Neural cell (in vitro differentiated cells): ENCODE results near the gene CCL15. TPM values are rescaled to one million over a fixed set of nuclear protein-coding genes. Genes with fewer than 3 reads are reported as not detected.
"Not testable (repeated sequence)": the region's sequence is repeated elsewhere in the genome, so short reads cannot be mapped to it uniquely, and the experiment has no call there.

ENCODE experiments used
- H2AFZ ChIP-seq: fragments of 200-600, 300-800 bp; sonication (generic), shearing (Covaris generic); 2 replicates; pipeline ENCODE4 v1.6.0; 2014; ENCODE audit warnings: low read depth, mild to moderate bottlenecking, antibody characterized with exemption, low read length, moderate library complexity
- H3F3A ChIP-seq: fragments of 200-600 bp; shearing (Covaris generic); 2 replicates; pipeline ENCODE4 v1.6.1; 2016; ENCODE audit warnings: mild to moderate bottlenecking, moderate library complexity, mixed read lengths, antibody characterized with exemption, low read length; ENCODE audit not compliant: insufficient read depth, poor library complexity, severe bottlenecking
- H3K27ac ChIP-seq: fragments of 200-600, 300-800 bp; sonication (generic), shearing (Covaris generic); 2 replicates; pipeline ENCODE4 v1.5.1; 2014; ENCODE audit warnings: mild to moderate bottlenecking, low read length, moderate library complexity
- H3K27me3 ChIP-seq: fragments of 300-800, 200-600 bp; sonication (generic), shearing (Covaris generic); 2 replicates; pipeline ENCODE4 v1.6.0; 2014; ENCODE audit warnings: mild to moderate bottlenecking, low read depth, low read length, moderate library complexity; ENCODE audit not compliant: insufficient read depth
- H3K36me3 ChIP-seq: fragments of 300-800, 200-600 bp; sonication (generic), shearing (Covaris generic); 2 replicates; pipeline ENCODE4 v1.5.1; 2014; ENCODE audit warnings: mild to moderate bottlenecking, antibody characterized with exemption, low read length, moderate library complexity; ENCODE audit not compliant: insufficient read depth
- H3K4me2 ChIP-seq: fragments of 300-800, 200-600 bp; sonication (generic), shearing (Covaris generic); 2 replicates; pipeline ENCODE4 v1.6.0; 2014; ENCODE audit warnings: mild to moderate bottlenecking, low read length
- H3K4me3 ChIP-seq: fragments of 300-800, 200-600 bp; sonication (generic), shearing (Covaris generic); 2 replicates; pipeline ENCODE4 v1.5.1; 2014; ENCODE audit warnings: mild to moderate bottlenecking, low read length, moderate library complexity
- H3K79me2 ChIP-seq: fragments of 200-600 bp; shearing (Covaris generic); replicated peaks from 2 replicates; pipeline ENCODE4 v1.6.0; 2014; ENCODE audit warnings: mild to moderate bottlenecking, low read length, moderate library complexity; ENCODE audit not compliant: insufficient read depth
- H3K9ac ChIP-seq: fragments of 300-800, 200-600 bp; sonication (generic), shearing (Covaris generic); 2 replicates; pipeline ENCODE4 v1.6.1; 2016; ENCODE audit warnings: mild to moderate bottlenecking, low read length, mixed read lengths
- H3K9me2 ChIP-seq: fragments of 200-600 bp; shearing (Covaris generic); 2 replicates; pipeline ENCODE4 v1.6.1; 2016; ENCODE audit warnings: mild to moderate bottlenecking, low read length, mixed read lengths; ENCODE audit not compliant: insufficient read depth
- H3K9me3 ChIP-seq: fragments of 200-600, 300-800 bp; sonication (generic), shearing (Covaris generic); 2 replicates; pipeline ENCODE4 v1.6.1; 2016; ENCODE audit warnings: mild to moderate bottlenecking, mixed run types, low read length, moderate library complexity, mixed read lengths
- H4K20me1 ChIP-seq: fragments of 200-600 bp; shearing (Covaris generic); 2 replicates; pipeline ENCODE4 v1.6.1; 2016; ENCODE audit warnings: mild to moderate bottlenecking, mixed run types; ENCODE audit not compliant: insufficient read depth
- EP300 ChIP-seq: fragments of 450-650 bp; conservative IDR thresholded peaks from 2 replicates; pipeline ENCODE4 v1.6.1; 2014; ENCODE audit warnings: antibody characterized with exemption, mild to moderate bottlenecking, moderate library complexity; ENCODE audit not compliant: poor library complexity, severe bottlenecking
- EZH2 ChIP-seq: fragments of 200-600, 300-800 bp; shearing (Covaris generic), sonication (generic); IDR thresholded peaks from 2 replicates; pipeline ENCODE4 v1.6.1; 2014; ENCODE audit warnings: antibody characterized with exemption, low read length, borderline replicate concordance, mild to moderate bottlenecking; ENCODE audit not compliant: insufficient read depth, poor library complexity, severe bottlenecking
- MXI1 ChIP-seq: fragments of 450-650 bp; conservative IDR thresholded peaks from 2 replicates; pipeline ENCODE4 v1.6.1; 2014; ENCODE audit warnings: antibody characterized with exemption, mild to moderate bottlenecking; ENCODE audit not compliant: poor library complexity, severe bottlenecking
- POLR2AphosphoS5 ChIP-seq: IDR thresholded peaks from 2 replicates; pipeline ENCODE4 v1.6.1; 2012
- RAD21 ChIP-seq: fragments of 450-650 bp; conservative IDR thresholded peaks from 2 replicates; pipeline ENCODE4 v1.6.1; 2014; ENCODE audit warnings: antibody characterized with exemption, mild to moderate bottlenecking, moderate library complexity
- SMC3 ChIP-seq: fragments of 450-650 bp; conservative IDR thresholded peaks from 2 replicates; pipeline ENCODE4 v1.6.1; 2014; ENCODE audit warnings: antibody characterized with exemption, mild to moderate bottlenecking, moderate library complexity; ENCODE audit not compliant: poor library complexity
- TAF1 ChIP-seq: IDR thresholded peaks from 2 replicates; pipeline ENCODE4 v1.6.1; 2012; ENCODE audit warnings: low read depth
- polyA plus RNA-seq: library from polyadenylated mRNA; depleted of rRNA; stranded (reverse); fragments of >200 nt; gene quantifications from 2 replicates; pipeline ENCODE4 v1.2.3, GENCODE V29; 2014
- TF ChIP-seq, protein P1 (sequence below): IDR thresholded peaks from 2 replicates; pipeline ENCODE4 v1.6.1; 2012; ENCODE audit warnings: borderline replicate concordance
- TF ChIP-seq, protein P2 (sequence below): fragments of 450-650 bp; IDR thresholded peaks from 2 replicates; pipeline ENCODE4 v1.5.1; 2014; ENCODE audit warnings: antibody characterized with exemption, mild to moderate bottlenecking, moderate library complexity; ENCODE audit not compliant: poor library complexity, severe bottlenecking

CCL15 gene
- polyA plus RNA-seq, 1 donor from 2014 or later = not detected

DNA sequence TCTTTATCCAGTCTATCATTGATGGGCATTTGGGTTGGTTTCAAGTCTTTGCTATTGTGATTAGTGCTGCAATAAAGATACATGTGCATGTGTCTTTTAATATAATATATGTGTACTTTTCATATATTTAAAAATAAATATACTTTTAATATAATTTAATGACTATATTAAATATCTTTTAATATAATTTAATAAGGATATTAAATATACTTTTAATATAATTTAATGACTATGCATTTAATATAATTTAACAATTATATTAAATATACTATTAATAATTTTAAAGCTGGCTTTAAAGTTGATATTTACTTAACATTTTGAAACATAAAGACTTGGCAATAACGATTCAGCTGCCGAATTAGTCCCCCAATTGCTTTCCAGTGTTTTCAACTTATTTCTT, 15.2 kb upstream of the CCL15 start:
- Histone ChIP-seq H3K27me3 (no peaks in the 10 kb centered on the region), H3K4me3 (no peak overlapping the region), H3K4me2 (no peak overlapping the region), H3K27ac (no peak overlapping the region), H3K9ac (no peak overlapping the region), H3K79me2 (no peaks in the 10 kb centered on the region), H2AFZ (no peak overlapping the region), H3F3A (no peaks in the 10 kb centered on the region), H3K36me3 (no peaks in the 10 kb centered on the region), H3K9me3 (no peaks in the 10 kb centered on the region), H4K20me1 (no peaks in the 10 kb centered on the region), H3K9me2 (no peaks in the 10 kb centered on the region)
- TF ChIP-seq TAF1 (no peak), MXI1 (no peak), RAD21 (no peak), SMC3 (no peak), EP300 (no peak), EZH2 (no peak), POLR2AphosphoS5 (no peak)
- TF ChIP-seq, protein P1, sequence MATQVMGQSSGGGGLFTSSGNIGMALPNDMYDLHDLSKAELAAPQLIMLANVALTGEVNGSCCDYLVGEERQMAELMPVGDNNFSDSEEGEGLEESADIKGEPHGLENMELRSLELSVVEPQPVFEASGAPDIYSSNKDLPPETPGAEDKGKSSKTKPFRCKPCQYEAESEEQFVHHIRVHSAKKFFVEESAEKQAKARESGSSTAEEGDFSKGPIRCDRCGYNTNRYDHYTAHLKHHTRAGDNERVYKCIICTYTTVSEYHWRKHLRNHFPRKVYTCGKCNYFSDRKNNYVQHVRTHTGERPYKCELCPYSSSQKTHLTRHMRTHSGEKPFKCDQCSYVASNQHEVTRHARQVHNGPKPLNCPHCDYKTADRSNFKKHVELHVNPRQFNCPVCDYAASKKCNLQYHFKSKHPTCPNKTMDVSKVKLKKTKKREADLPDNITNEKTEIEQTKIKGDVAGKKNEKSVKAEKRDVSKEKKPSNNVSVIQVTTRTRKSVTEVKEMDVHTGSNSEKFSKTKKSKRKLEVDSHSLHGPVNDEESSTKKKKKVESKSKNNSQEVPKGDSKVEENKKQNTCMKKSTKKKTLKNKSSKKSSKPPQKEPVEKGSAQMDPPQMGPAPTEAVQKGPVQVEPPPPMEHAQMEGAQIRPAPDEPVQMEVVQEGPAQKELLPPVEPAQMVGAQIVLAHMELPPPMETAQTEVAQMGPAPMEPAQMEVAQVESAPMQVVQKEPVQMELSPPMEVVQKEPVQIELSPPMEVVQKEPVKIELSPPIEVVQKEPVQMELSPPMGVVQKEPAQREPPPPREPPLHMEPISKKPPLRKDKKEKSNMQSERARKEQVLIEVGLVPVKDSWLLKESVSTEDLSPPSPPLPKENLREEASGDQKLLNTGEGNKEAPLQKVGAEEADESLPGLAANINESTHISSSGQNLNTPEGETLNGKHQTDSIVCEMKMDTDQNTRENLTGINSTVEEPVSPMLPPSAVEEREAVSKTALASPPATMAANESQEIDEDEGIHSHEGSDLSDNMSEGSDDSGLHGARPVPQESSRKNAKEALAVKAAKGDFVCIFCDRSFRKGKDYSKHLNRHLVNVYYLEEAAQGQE = no peak
- TF ChIP-seq, protein P2, sequence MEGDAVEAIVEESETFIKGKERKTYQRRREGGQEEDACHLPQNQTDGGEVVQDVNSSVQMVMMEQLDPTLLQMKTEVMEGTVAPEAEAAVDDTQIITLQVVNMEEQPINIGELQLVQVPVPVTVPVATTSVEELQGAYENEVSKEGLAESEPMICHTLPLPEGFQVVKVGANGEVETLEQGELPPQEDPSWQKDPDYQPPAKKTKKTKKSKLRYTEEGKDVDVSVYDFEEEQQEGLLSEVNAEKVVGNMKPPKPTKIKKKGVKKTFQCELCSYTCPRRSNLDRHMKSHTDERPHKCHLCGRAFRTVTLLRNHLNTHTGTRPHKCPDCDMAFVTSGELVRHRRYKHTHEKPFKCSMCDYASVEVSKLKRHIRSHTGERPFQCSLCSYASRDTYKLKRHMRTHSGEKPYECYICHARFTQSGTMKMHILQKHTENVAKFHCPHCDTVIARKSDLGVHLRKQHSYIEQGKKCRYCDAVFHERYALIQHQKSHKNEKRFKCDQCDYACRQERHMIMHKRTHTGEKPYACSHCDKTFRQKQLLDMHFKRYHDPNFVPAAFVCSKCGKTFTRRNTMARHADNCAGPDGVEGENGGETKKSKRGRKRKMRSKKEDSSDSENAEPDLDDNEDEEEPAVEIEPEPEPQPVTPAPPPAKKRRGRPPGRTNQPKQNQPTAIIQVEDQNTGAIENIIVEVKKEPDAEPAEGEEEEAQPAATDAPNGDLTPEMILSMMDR = no peak

DNA sequence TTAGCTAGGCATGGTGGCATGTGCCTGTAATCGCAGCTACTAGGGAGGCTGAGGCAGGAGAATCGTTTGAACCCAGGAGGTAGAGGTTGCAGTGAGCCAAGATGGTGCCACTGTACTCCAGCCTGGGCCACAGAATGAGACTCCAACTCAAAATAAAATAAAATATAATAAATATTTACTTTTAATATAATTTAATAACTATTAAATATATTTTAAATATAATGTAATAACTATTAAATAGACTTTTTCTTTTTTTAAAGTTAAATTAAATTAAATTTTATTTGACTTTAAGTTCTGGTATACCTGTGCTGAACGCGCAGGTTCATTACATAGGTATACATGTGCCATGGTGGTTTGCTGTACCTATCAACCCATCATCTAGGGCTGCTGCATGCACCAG, 14.5 kb upstream of the CCL15 start:
- not testable (repeated sequence) for H2AFZ ChIP-seq, H3K27me3 ChIP-seq, H3K9me3 ChIP-seq, H3K4me3 ChIP-seq, H3K27ac ChIP-seq, H3K9ac ChIP-seq, H3F3A ChIP-seq, H4K20me1 ChIP-seq, H3K79me2 ChIP-seq, H3K4me2 ChIP-seq, H3K36me3 ChIP-seq, H3K9me2 ChIP-seq

DNA sequence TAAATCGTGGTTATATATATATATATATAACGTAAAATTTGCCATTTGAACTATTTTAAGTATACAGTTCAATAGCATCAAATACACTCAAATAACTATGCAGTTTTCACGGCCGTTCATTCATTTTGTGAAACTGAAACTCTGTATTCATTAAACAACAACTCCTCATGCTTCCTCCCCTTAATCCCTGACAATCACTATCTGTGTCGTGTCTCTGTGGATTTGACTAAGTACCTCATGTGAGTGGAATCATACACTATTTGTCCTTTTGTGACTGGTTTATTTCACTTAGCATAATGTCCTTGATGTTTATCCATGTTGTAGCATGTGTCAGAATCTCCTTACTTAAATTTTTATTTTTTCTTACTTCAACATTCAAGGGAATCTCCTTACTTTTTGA, 13.6 kb upstream of the CCL15 start:
- H3K4me3 ChIP-seq = no peak overlapping the region
- H3K27ac ChIP-seq = no peak overlapping the region
- no peaks in the 10 kb centered on the region for H3K9me2 ChIP-seq
- no peaks in the 10 kb centered on the region for H3K9me3 ChIP-seq
- H3K9ac ChIP-seq = no peak overlapping the region
- no peaks in the 10 kb centered on the region for H4K20me1 ChIP-seq
- no peak overlapping the region for H2AFZ ChIP-seq
- no peak for TF ChIP-seq EP300
- TF ChIP-seq RAD21 = no peak
- no peak for TF ChIP-seq EZH2
- no peak for TF ChIP-seq POLR2AphosphoS5
- TF ChIP-seq MXI1 = no peak
- TF ChIP-seq SMC3 = no peak
- no peak for TF ChIP-seq TAF1
- TF ChIP-seq, protein P2 = no peak
- TF ChIP-seq, protein P1 = no peak
- H3K27me3 ChIP-seq = no peaks in the 10 kb centered on the region
- no peaks in the 10 kb centered on the region for H3F3A ChIP-seq
- H3K79me2 ChIP-seq = no peaks in the 10 kb centered on the region
- no peak overlapping the region for H3K4me2 ChIP-seq
- no peaks in the 10 kb centered on the region for H3K36me3 ChIP-seq
